ENCODE measurements around the gene SEPTIN10. TPM values are rescaled to one million over a fixed set of nuclear protein-coding genes. Genes with fewer than 3 reads are reported as not detected.

SEPTIN10 gene
- total RNA-seq = 90.3 and 101 TPM in 2 replicates
- 91.1 and 99.4 TPM in 2 replicates for polyA plus RNA-seq
- polyA plus RNA-seq (2012) = 68.6 and 72.5 TPM in 2 replicates
- polyA minus RNA-seq (ENCODE audit: low replicate concordance) = 7.9 and 22.1 TPM in 2 replicates

GRCh38 chr2:109613922-109614714, at the start of gene SEPTIN10, which contains the start of gene SOWAHC:
TSS of gene SEPTIN10 (minus strand) at chr2:109613966. CDS start at chr2:109613827, 139 bp downstream.
TSS of gene SOWAHC (plus strand) at chr2:109614364. CDS start at chr2:109614490, 126 bp downstream.
- no peak for TF ChIP-seq CTCF (conservative IDR thresholded peaks at IDR 0.05 in 1 of 2, IDR thresholded peaks at IDR 0.05 in 1 of 2; ENCODE audit: low read depth in 1 of 2, low read length in 2 of 2)
- no peak for TF ChIP-seq EZH2 (IDR thresholded peaks at IDR 0.05; ENCODE audit: low read length, missing control alignments)
- Histone ChIP-seq H4K20me1 (ENCODE audit: control insufficient read depth, extremely low read depth, insufficient read depth, low read length) (no peaks in the 10 kb centered on the region), H3K4me1 (ENCODE audit: control insufficient read depth, extremely low read depth, insufficient read depth, low read length) (no peaks in the 10 kb centered on the region), H3K36me3 (ENCODE audit: control insufficient read depth, insufficient read depth, low read length) (no peaks in the 10 kb centered on the region), H2AFZ (ENCODE audit: low read length) (peak within 1 kb of the TSS; percentile 43), H3K4me3 (replicated peaks in 1 of 4; ENCODE audit: control extremely low read depth in 1 of 4, insufficient read depth in 1 of 4, low read depth in 3 of 4, low read length in 4 of 4) (peak within 1 kb of the TSS; percentile 64 to 96 (median 87)), H3K9me3 (ENCODE audit: control insufficient read depth, insufficient read depth, low read depth, low read length) (no peaks in the 10 kb centered on the region), H3K9ac (ENCODE audit: insufficient read depth, low read length) (peak within 1 kb of the TSS; percentile 91), H3K79me2 (ENCODE audit: control insufficient read depth, insufficient read depth, low read length) (peaks cover 46% of the 10 kb centered on the region), H3K27ac (ENCODE audit: insufficient read depth, low read length) (peak within 1 kb of the TSS; percentile 83), H3K27me3 (ENCODE audit: control insufficient read depth, insufficient read depth, low read length) (no peaks in the 10 kb centered on the region), H3K4me2 (ENCODE audit: extremely low read depth, insufficient read depth, low read length) (peak within 1 kb of the TSS; percentile 84)
- DNase-seq (ENCODE audit: low read depth in 2 of 2) = peak; percentile 99

GRCh38 chr2:109662889-109663288, 49.1 kb upstream of the SEPTIN10 start:
- H3K27me3 ChIP-seq (ENCODE audit: control insufficient read depth, insufficient read depth, low read length) = peaks cover 11% of the 10 kb centered on the region
- no peak overlapping the region for H2AFZ ChIP-seq (ENCODE audit: low read length)
- no peaks in the 10 kb centered on the region for H3K36me3 ChIP-seq (ENCODE audit: control insufficient read depth, insufficient read depth, low read length)
- TF ChIP-seq EZH2 (IDR thresholded peaks at IDR 0.05; ENCODE audit: low read length, missing control alignments) (no peak), CTCF (conservative IDR thresholded peaks at IDR 0.05 in 1 of 2, IDR thresholded peaks at IDR 0.05 in 1 of 2; ENCODE audit: low read depth in 1 of 2, low read length in 2 of 2) (no peak)
- no peaks in the 10 kb centered on the region for H3K4me1 ChIP-seq (ENCODE audit: control insufficient read depth, extremely low read depth, insufficient read depth, low read length)
- no peak overlapping the region for H3K27ac ChIP-seq (ENCODE audit: insufficient read depth, low read length)
- no peaks in the 10 kb centered on the region for H3K9me3 ChIP-seq (ENCODE audit: control insufficient read depth, insufficient read depth, low read depth, low read length)
- H3K4me2 ChIP-seq (ENCODE audit: extremely low read depth, insufficient read depth, low read length) = no peak overlapping the region
- no peak overlapping the region for H3K4me3 ChIP-seq (replicated peaks in 1 of 4; ENCODE audit: control extremely low read depth in 1 of 4, insufficient read depth in 1 of 4, low read depth in 3 of 4, low read length in 4 of 4)
- H3K9ac ChIP-seq (ENCODE audit: insufficient read depth, low read length) = no peak overlapping the region
- no peak for DNase-seq (ENCODE audit: low read depth in 2 of 2)
- no peaks in the 10 kb centered on the region for H3K79me2 ChIP-seq (ENCODE audit: control insufficient read depth, insufficient read depth, low read length)
- no peaks in the 10 kb centered on the region for H4K20me1 ChIP-seq (ENCODE audit: control insufficient read depth, extremely low read depth, insufficient read depth, low read length)

GRCh38 chr2:109660046-109660860, 46.5 kb upstream of the SEPTIN10 start:
- Histone ChIP-seq H4K20me1 (ENCODE audit: control insufficient read depth, extremely low read depth, insufficient read depth, low read length) (no peaks in the 10 kb centered on the region), H3K4me3 (replicated peaks in 1 of 4; ENCODE audit: control extremely low read depth in 1 of 4, insufficient read depth in 1 of 4, low read depth in 3 of 4, low read length in 4 of 4) (no peak overlapping the region), H3K9ac (ENCODE audit: insufficient read depth, low read length) (no peak overlapping the region), H3K4me2 (ENCODE audit: extremely low read depth, insufficient read depth, low read length) (no peak overlapping the region), H3K36me3 (ENCODE audit: control insufficient read depth, insufficient read depth, low read length) (no peaks in the 10 kb centered on the region), H3K27me3 (ENCODE audit: control insufficient read depth, insufficient read depth, low read length) (peaks cover 11% of the 10 kb centered on the region), H3K9me3 (ENCODE audit: control insufficient read depth, insufficient read depth, low read depth, low read length) (no peaks in the 10 kb centered on the region), H3K79me2 (ENCODE audit: control insufficient read depth, insufficient read depth, low read length) (no peaks in the 10 kb centered on the region), H3K4me1 (ENCODE audit: control insufficient read depth, extremely low read depth, insufficient read depth, low read length) (no peaks in the 10 kb centered on the region), H2AFZ (ENCODE audit: low read length) (no peak overlapping the region), H3K27ac (ENCODE audit: insufficient read depth, low read length) (no peak overlapping the region)
- no peak for TF ChIP-seq EZH2 (IDR thresholded peaks at IDR 0.05; ENCODE audit: low read length, missing control alignments)
- TF ChIP-seq CTCF (conservative IDR thresholded peaks at IDR 0.05 in 1 of 2, IDR thresholded peaks at IDR 0.05 in 1 of 2; ENCODE audit: low read depth in 1 of 2, low read length in 2 of 2) = no peak
- no peak for DNase-seq (ENCODE audit: low read depth in 2 of 2)
